Measurements from ENCODE around the gene PACS2. TPM values are rescaled to one million over a fixed set of nuclear protein-coding genes. Genes with fewer than 3 reads are reported as not detected.

The PACS2 gene
- total and polyA plus RNA-seq, 2 donors (not counting 3 experiments of a cell fraction or from before 2014, with no cell fraction given), result 52.7 to 86.3 TPM

DNA sequence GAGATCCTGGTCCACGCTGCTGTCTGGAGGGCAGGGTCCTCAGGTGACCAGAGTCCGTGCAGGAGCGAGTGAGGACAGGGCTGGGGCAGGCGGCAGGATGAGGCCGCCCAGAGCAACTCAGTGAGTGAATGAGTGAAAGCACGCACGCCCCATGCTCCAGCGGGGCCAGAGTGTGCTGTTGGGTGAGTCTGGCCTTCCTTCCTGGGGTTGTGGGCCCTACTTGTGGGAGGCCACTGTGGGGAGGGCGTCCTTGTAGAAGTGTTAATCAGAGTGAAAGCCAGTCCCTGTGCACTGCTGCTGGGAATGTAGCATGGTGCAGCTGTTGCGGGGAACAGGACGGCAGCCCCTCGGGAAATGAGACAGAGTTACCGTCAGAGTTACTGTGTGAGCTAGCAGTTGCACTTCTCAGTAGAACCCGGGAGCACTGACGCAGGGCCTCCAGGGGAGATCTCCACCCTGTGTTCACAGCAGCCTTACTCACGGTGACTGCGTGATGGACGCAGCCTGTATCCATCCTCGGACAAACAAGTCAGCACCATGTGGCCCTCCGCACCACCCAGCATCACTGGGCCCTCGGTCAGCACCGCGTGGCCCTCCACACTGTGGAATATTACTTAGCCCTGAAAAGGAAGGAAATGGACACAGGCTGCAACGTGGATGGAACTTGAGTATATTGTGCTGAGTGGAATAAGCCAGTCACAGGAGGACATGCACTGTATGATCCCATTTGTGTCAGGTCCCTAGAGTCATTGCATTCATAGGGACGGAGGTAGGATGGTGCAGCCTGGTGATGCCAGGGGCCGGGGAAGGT is 22.1 kb downstream of the PACS2 start:
- dilution Hi-C loops (cut with MboI; ENCODE audit: extremely low pct_ligation_motif_present, low sequenced_read_pairs) (no loop called here), intact Hi-C loops (cut with micrococcal nuclease) (no loop called here)
- no peaks in the 10 kb centered on the region for H3K9me1 ChIP-seq (replicated peaks; ENCODE audit: control insufficient read depth, extremely low read depth, insufficient read depth, low read length)
- H2AFZ ChIP-seq (ENCODE audit: low read depth, low read length), result no peak overlapping the region
- H3K27me3 ChIP-seq (ENCODE audit: control insufficient read depth in 2 of 2, insufficient read depth in 2 of 2, low read length in 2 of 2), result no peaks in the 10 kb centered on the region
- no peak overlapping the region for H3K4me3 ChIP-seq (replicated peaks in 1 of 3; ENCODE audit: insufficient read depth in 1 of 3, low read depth in 1 of 3, low read length in 3 of 3)
- ChIA-PET POLR2A (no interaction called here), CTCF (interaction anchor here (1.3 to 1.4 kb wide), 2 partner anchors 15 to 246 kb away, joined by 4 read pairs; no protein-coding TSS in a partner anchor)
- BruUV-seq (replicated peaks), result no TSS peak
- H3K4me1 ChIP-seq (ENCODE audit: control insufficient read depth, extremely low read depth, insufficient read depth, low read length), result peaks cover 12% of the 10 kb centered on the region
- H3K27ac ChIP-seq (ENCODE audit: insufficient read depth, low read depth, low read length), result no peak overlapping the region
- no peaks in the 10 kb centered on the region for H4K20me1 ChIP-seq (replicated peaks; ENCODE audit: control insufficient read depth, extremely low read depth, insufficient read depth, low read length)
- no peak overlapping the region for H3K9ac ChIP-seq (replicated peaks; ENCODE audit: extremely low read depth, insufficient read depth, low read length)
- DNase-seq (ENCODE audit: low read depth, low spot score) (no peak), FAIRE-seq (no peak)
- TF ChIP-seq, protein P1, sequence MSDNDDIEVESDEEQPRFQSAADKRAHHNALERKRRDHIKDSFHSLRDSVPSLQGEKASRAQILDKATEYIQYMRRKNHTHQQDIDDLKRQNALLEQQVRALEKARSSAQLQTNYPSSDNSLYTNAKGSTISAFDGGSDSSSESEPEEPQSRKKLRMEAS (IDR thresholded peaks at IDR 0.05; ENCODE audit: insufficient read depth, insufficient read length), result no peak
- TF ChIP-seq FOS (IDR thresholded peaks at IDR 0.05; ENCODE audit: borderline replicate concordance, insufficient read depth, low read length) (no peak), POLR2A (IDR thresholded peaks at IDR 0.05; ENCODE audit: low read depth, low read length) (no peak), EZH2 (IDR thresholded peaks at IDR 0.05; ENCODE audit: borderline replicate concordance, low read depth, low read length, severe bottlenecking) (no peak), MYC (IDR thresholded peaks at IDR 0.05; ENCODE audit: low read depth, low read length) (no peak), JUN (IDR thresholded peaks at IDR 0.05; ENCODE audit: borderline replicate concordance, insufficient read depth, insufficient read length, low read depth) (no peak), GATA2 (IDR thresholded peaks at IDR 0.05; ENCODE audit: insufficient read depth, insufficient read length, low read depth, low read length) (no peak), POLR2AphosphoS5 (IDR thresholded peaks at IDR 0.05; ENCODE audit: insufficient read depth, low read depth, low read length) (no peak)
- TF ChIP-seq, protein P2, sequence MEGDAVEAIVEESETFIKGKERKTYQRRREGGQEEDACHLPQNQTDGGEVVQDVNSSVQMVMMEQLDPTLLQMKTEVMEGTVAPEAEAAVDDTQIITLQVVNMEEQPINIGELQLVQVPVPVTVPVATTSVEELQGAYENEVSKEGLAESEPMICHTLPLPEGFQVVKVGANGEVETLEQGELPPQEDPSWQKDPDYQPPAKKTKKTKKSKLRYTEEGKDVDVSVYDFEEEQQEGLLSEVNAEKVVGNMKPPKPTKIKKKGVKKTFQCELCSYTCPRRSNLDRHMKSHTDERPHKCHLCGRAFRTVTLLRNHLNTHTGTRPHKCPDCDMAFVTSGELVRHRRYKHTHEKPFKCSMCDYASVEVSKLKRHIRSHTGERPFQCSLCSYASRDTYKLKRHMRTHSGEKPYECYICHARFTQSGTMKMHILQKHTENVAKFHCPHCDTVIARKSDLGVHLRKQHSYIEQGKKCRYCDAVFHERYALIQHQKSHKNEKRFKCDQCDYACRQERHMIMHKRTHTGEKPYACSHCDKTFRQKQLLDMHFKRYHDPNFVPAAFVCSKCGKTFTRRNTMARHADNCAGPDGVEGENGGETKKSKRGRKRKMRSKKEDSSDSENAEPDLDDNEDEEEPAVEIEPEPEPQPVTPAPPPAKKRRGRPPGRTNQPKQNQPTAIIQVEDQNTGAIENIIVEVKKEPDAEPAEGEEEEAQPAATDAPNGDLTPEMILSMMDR (IDR thresholded peaks at IDR 0.05; ENCODE audit: extremely low read depth in 1 of 2, insufficient read depth in 1 of 2, low read depth in 1 of 2, low read length in 2 of 2), result no peak
- no peak overlapping the region for H3K4me2 ChIP-seq (ENCODE audit: insufficient read depth, low read length)
- H3K9me3 ChIP-seq (replicated peaks; ENCODE audit: control insufficient read depth, insufficient read depth, low read length), result no peaks in the 10 kb centered on the region
- peaks cover 10% of the 10 kb centered on the region for H3K79me2 ChIP-seq (ENCODE audit: control insufficient read depth, insufficient read depth, low read length)
- H3K36me3 ChIP-seq (ENCODE audit: control insufficient read depth in 2 of 2, extremely low read depth in 1 of 2, insufficient read depth in 2 of 2, low read length in 2 of 2), result no peaks in the 10 kb centered on the region
